H9 (cell line): Measurements from ENCODE around the gene PDIA2. TPM values are rescaled to one million over a fixed set of nuclear protein-coding genes. Genes with fewer than 3 reads are reported as not detected.

Source experiments
- DNase-seq: peaks from one replicate; pipeline ENCODE4 v3.0.0-alpha.2; 2017
- H2AFZ ChIP-seq: one replicate; pipeline ENCODE4 v1.6.1; 2013; ENCODE audit warnings: mild to moderate bottlenecking, low read length, control low read depth, moderate library complexity
- H2AK5ac ChIP-seq: 2 replicates; pipeline ENCODE4 v1.6.1; 2013; ENCODE audit warnings: low read length, control low read depth, mixed read lengths; ENCODE audit not compliant: insufficient read length
- H2BK120ac ChIP-seq: one replicate; pipeline ENCODE4 v1.6.1; 2013; ENCODE audit warnings: low read depth, mild to moderate bottlenecking, low read length, control low read depth, inconsistent platforms; ENCODE audit not compliant: poor library complexity, severe bottlenecking
- H2BK12ac ChIP-seq: 2 replicates; pipeline ENCODE4 v1.6.1; 2013; ENCODE audit warnings: low read length, control low read depth, mixed read lengths, low read depth; ENCODE audit not compliant: insufficient read length
- H2BK15ac ChIP-seq: 2 replicates; pipeline ENCODE4 v1.6.1; 2013; ENCODE audit warnings: low read depth, low read length, control low read depth
- H2BK20ac ChIP-seq: one replicate; pipeline ENCODE4 v1.6.1; 2013; ENCODE audit warnings: low read depth, mild to moderate bottlenecking, low read length, control low read depth, inconsistent platforms; ENCODE audit not compliant: poor library complexity, severe bottlenecking
- H2BK5ac ChIP-seq: 2 replicates; pipeline ENCODE4 v1.6.1; 2013; ENCODE audit warnings: low read length, control low read depth, mixed read lengths; ENCODE audit not compliant: insufficient read length
- H3K14ac ChIP-seq: 2 replicates; pipeline ENCODE4 v1.6.1; 2013; ENCODE audit warnings: low read length, control low read depth; ENCODE audit not compliant: insufficient read depth
- H3K18ac ChIP-seq: 2 replicates; pipeline ENCODE4 v1.6.1; 2013; ENCODE audit warnings: low read depth, mild to moderate bottlenecking, mixed read lengths, low read length, control low read depth; ENCODE audit not compliant: insufficient read length
- H3K23ac ChIP-seq: 2 replicates; pipeline ENCODE4 v1.6.1; 2013; ENCODE audit warnings: low read length, control low read depth, mixed read lengths, low read depth; ENCODE audit not compliant: insufficient read length
- H3K23me2 ChIP-seq: 2 replicates; pipeline ENCODE4 v1.6.1; 2013; ENCODE audit warnings: low read depth, mild to moderate bottlenecking, mixed read lengths, low read length, control low read depth; ENCODE audit not compliant: insufficient read length, poor library complexity, severe bottlenecking
- H3K27ac ChIP-seq: 2 replicates; pipeline ENCODE4 v1.5.1; 2013; ENCODE audit warnings: low read length, control low read depth, mixed read lengths, low read depth; ENCODE audit not compliant: insufficient read length
- H3K27me3 ChIP-seq: 2 replicates; pipeline ENCODE4 v1.6.1; 2013; ENCODE audit warnings: low read length, control low read depth, inconsistent platforms; ENCODE audit not compliant: insufficient read depth
- H3K4ac ChIP-seq: 2 replicates; pipeline ENCODE4 v1.6.1; 2013; ENCODE audit warnings: low read depth, mild to moderate bottlenecking, control low read depth, inconsistent platforms, low read length, moderate library complexity
- H3K4me1 ChIP-seq: 2 replicates; pipeline ENCODE4 v1.6.1; 2013; ENCODE audit warnings: low read length, control low read depth, inconsistent platforms; ENCODE audit not compliant: insufficient read depth
- H3K4me2 ChIP-seq: 2 replicates; pipeline ENCODE4 v1.6.1; 2013; ENCODE audit warnings: low read length, control low read depth, mixed read lengths; ENCODE audit not compliant: insufficient read length, insufficient read depth
- H3K56ac ChIP-seq: 2 replicates; pipeline ENCODE4 v1.6.1; 2013; ENCODE audit warnings: low read depth, mild to moderate bottlenecking, mixed read lengths, low read length, control low read depth; ENCODE audit not compliant: insufficient read length
- H3K79me1 ChIP-seq: 2 replicates; pipeline ENCODE4 v1.6.1; 2013; ENCODE audit warnings: low read depth, mild to moderate bottlenecking, moderate library complexity, low read length, control low read depth, inconsistent platforms; ENCODE audit not compliant: insufficient read depth, poor library complexity, severe bottlenecking
- H3K79me2 ChIP-seq: 2 replicates; pipeline ENCODE4 v1.6.1; 2013; ENCODE audit warnings: low read length, control low read depth, inconsistent platforms; ENCODE audit not compliant: insufficient read depth
- H3K9ac ChIP-seq: 2 replicates; pipeline ENCODE4 v1.6.1; 2013; ENCODE audit warnings: low read length, control low read depth, mixed read lengths; ENCODE audit not compliant: insufficient read length; ENCODE audit errors: extremely low read depth
- H3K9me3 ChIP-seq: one replicate; pipeline ENCODE4 v1.6.1; 2013; ENCODE audit warnings: low read depth, low read length, inconsistent platforms; ENCODE audit not compliant: control insufficient read depth
- H3T11ph ChIP-seq: one replicate; pipeline ENCODE4 v1.6.1; 2013; ENCODE audit warnings: mild to moderate bottlenecking, low read length, control low read depth, inconsistent platforms
- H4K20me1 ChIP-seq: one replicate; pipeline ENCODE4 v1.6.1; 2013; ENCODE audit not compliant: control insufficient read depth, insufficient read length, insufficient read depth
- H4K5ac ChIP-seq: 2 replicates; pipeline ENCODE4 v1.6.1; 2013; ENCODE audit warnings: low read depth, mild to moderate bottlenecking, mixed read lengths, low read length, control low read depth; ENCODE audit not compliant: insufficient read length
- H4K8ac ChIP-seq: replicated peaks from 2 replicates; pipeline ENCODE4 v1.6.1; 2013; ENCODE audit warnings: low read length, control low read depth, mixed read lengths, low read depth; ENCODE audit not compliant: insufficient read length
- H4K91ac ChIP-seq: 2 replicates; pipeline ENCODE4 v1.6.1; 2013; ENCODE audit warnings: low read depth, mild to moderate bottlenecking, moderate library complexity, mixed read lengths, low read length, control low read depth; ENCODE audit not compliant: insufficient read length
- H3K27ac Mint-ChIP-seq, 3 experiments: 2 replicates in 2 of 3; 3 replicates in 1 of 3; pipeline ENCODE4 v1.8.0; 2020 to 2021; ENCODE audit warnings: mixed read lengths in 3 of 3, mild to moderate bottlenecking in 1 of 3, moderate library complexity in 1 of 3
- H3K27me3 Mint-ChIP-seq: 2 replicates; pipeline ENCODE4 v1.8.0; 2021; ENCODE audit warnings: low read depth, mild to moderate bottlenecking, moderate library complexity, mixed read lengths
- H3K36me3 Mint-ChIP-seq, 3 experiments: 2 replicates in 2 of 3; 3 replicates in 1 of 3; pipeline ENCODE4 v1.8.0; 2020 to 2021; ENCODE audit warnings: low read depth in 3 of 3, mixed read lengths in 3 of 3; ENCODE audit not compliant: insufficient read depth in 1 of 3
- H3K4me1 Mint-ChIP-seq, 2 experiments: 2 replicates each; pipeline ENCODE4 v1.8.0; 2020; ENCODE audit warnings: mixed read lengths in 2 of 2
- H3K4me3 Mint-ChIP-seq, 2 experiments: 2 replicates in 1 of 2; 3 replicates in 1 of 2; pipeline ENCODE4 v1.8.0; 2020 to 2021; ENCODE audit warnings: mild to moderate bottlenecking in 2 of 2, mixed read lengths in 2 of 2, moderate library complexity in 1 of 2
- H3K9me3 Mint-ChIP-seq, 2 experiments: 2 replicates in 1 of 2; 3 replicates in 1 of 2; pipeline ENCODE4 v1.8.0; 2020; ENCODE audit warnings: mild to moderate bottlenecking in 2 of 2, mixed read lengths in 2 of 2, moderate library complexity in 1 of 2
- CTCF ChIP-seq: fragments of 200-600 bp; sonication (generic); conservative IDR thresholded peaks from 3 replicates; pipeline ENCODE4 v1.8.0; 2021; ENCODE audit warnings: antibody characterized with exemption, mild to moderate bottlenecking
- WGBS: extraction: QIAGEN DNeasy Blood & Tissue Kit; methylation state at CpG from one replicate; pipeline ENCODE4 v1.1.7; 2013; ENCODE audit warnings: missing lambda C conversion rate, low lambda C conversion rate, mixed read lengths; ENCODE audit not compliant: insufficient read length; ENCODE audit errors: extremely low coverage; 5-methylcytosine and 5-hydroxymethylcytosine counted together
- total RNA-seq: library from RNA; stranded (reverse); gene quantifications from 2 replicates; pipeline ENCODE4 v1.2.1, GENCODE V29; 2021

The PDIA2 gene
- total RNA-seq, 1 experiment from 2014 or later: 1.4 TPM

- Histone ChIP-seq H3K56ac (no peak overlapping the region), H3K14ac (no peak overlapping the region), H2BK120ac (no peak overlapping the region), H4K20me1 (no peaks in the 10 kb centered on the region), H3K4ac (no peak overlapping the region), H3K23ac (no peak overlapping the region), H2BK20ac (no peak overlapping the region), H3K4me2 (peak overlapping the region; percentile 23), H3K9ac (no peak overlapping the region), H4K91ac (no peak overlapping the region), H3T11ph (no peak overlapping the region), H3K23me2 (peaks cover 5% of the 10 kb centered on the region), H2BK15ac (no peak overlapping the region), H2BK5ac (no peak overlapping the region), H3K9me3 (no peaks in the 10 kb centered on the region), H3K79me1 (no peaks in the 10 kb centered on the region), H3K4me1 (no peaks in the 10 kb centered on the region), H3K27me3 (peaks cover 3% of the 10 kb centered on the region; the same call in 1 of the 2 replicates), H4K5ac (no peak overlapping the region), H2AFZ (no peak overlapping the region), H2AK5ac (no peak overlapping the region), H3K79me2 (no peaks in the 10 kb centered on the region), H3K27ac (no peak overlapping the region), H4K8ac (no peak overlapping the region), H2BK12ac (no peak overlapping the region), H3K18ac (no peak overlapping the region)
- Mint-ChIP-seq H3K4me1 (peaks cover 0 to 2% of the 10 kb centered on the region in 2 experiments; a peak in 1 of 4 replicates), H3K27me3 (peaks cover 48% of the 10 kb centered on the region), H3K36me3 (no peaks in the 10 kb centered on the region), H3K4me3 (peak overlapping the region; percentile 58 to 75), H3K9me3 (no peaks in the 10 kb centered on the region; a peak in 1 of 5 replicates), H3K27ac (no peak overlapping the region)
- TF ChIP-seq CTCF: no peak
- no CpG with 5 or more reads among the region's 58 CpGs for WGBS
- DNase-seq: peak; percentile 55
Observed at GRCh38 chr16:275041-275641, 7.8 kb upstream of the PDIA2 start.
